ENCODE data around the gene RC3H1. TPM values are rescaled to one million over a fixed set of nuclear protein-coding genes. Genes with fewer than 3 reads are reported as not detected.

The RC3H1 gene
- total RNA-seq, 6 experiments from 2014 or later: 21.9 to 28.2 (median 23.3) TPM

DNA sequence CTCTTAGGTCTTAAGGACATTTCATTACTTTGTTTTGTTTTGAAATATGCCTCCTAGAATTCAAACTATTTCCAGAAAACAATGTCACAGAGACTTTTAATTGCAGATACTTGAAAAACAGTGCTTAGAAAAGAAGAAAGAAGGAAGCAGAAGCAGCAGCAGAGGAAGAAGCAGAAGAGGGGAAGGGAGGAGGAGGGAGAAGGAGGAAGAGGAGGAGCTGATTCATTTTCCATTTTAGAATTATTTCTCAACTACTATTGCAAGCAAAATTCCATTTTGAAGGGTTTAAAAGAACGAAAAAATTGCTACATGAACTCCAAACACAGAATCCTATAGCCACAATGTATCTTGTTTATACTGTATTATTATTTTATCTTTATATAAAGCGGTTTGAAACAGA is 13.9 kb downstream of the RC3H1 start:
- Mint-ChIP-seq H3K27ac (peak overlapping the region; percentile 68; the same call in 1 of the 2 replicates), H3K4me3 (no peak overlapping the region), H3K4me1 (ENCODE audit: low read depth) (peaks cover 48% of the 10 kb centered on the region), H3K27me3 (ENCODE audit: insufficient read depth) (no peaks in the 10 kb centered on the region), H3K9me3 (no peaks in the 10 kb centered on the region), H3K36me3 (ENCODE audit: low read depth) (peaks cover 11% of the 10 kb centered on the region)
- TF ChIP-seq CTCF (IDR thresholded peaks at IDR 0.05): no peak
- DNase-seq: no peak

GRCh38 chr1:174007851-174008250 is 14.3 kb downstream of the RC3H1 start:
- peaks cover 12% of the 10 kb centered on the region for H3K36me3 Mint-ChIP-seq (ENCODE audit: low read depth)
- TF ChIP-seq CTCF (IDR thresholded peaks at IDR 0.05): no peak
- H3K27ac Mint-ChIP-seq: peak overlapping the region; percentile 78
- peak; percentile 51 for DNase-seq
- H3K4me1 Mint-ChIP-seq (ENCODE audit: low read depth): peaks cover 49% of the 10 kb centered on the region
- H3K27me3 Mint-ChIP-seq (ENCODE audit: insufficient read depth): no peaks in the 10 kb centered on the region
- H3K4me3 Mint-ChIP-seq: no peak overlapping the region; the same call in 1 of the 2 replicates
- H3K9me3 Mint-ChIP-seq: no peaks in the 10 kb centered on the region

DNA sequence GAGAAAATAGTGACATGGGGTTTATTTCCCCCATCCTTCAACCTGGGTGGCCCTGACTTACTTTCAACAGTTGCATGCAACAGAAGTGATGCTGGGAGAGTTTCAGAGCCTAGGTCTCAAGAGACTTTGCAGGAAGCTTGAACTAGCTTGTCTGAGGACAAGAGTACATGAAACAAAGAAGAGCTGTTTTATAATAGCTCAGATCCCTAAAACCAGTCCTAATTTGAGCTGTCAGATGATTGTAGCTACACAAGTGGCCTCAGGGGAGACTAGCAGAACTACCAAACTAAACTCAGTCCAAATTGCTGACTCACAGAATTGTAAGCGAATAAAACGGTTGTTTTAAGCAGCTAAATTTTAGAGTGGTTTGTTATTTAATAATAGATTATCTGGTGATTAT is 17.1 kb downstream of the RC3H1 start:
- TF ChIP-seq CTCF (IDR thresholded peaks at IDR 0.05): no peak
- H3K4me1 Mint-ChIP-seq (ENCODE audit: low read depth): peaks cover 68% of the 10 kb centered on the region
- peaks cover 12% of the 10 kb centered on the region; the same call in 1 of the 2 replicates for H3K36me3 Mint-ChIP-seq (ENCODE audit: low read depth)
- DNase-seq: peak; percentile 62
- H3K27me3 Mint-ChIP-seq (ENCODE audit: insufficient read depth): no peaks in the 10 kb centered on the region
- H3K4me3 Mint-ChIP-seq: no peak overlapping the region
- H3K27ac Mint-ChIP-seq: no peak overlapping the region
- no peaks in the 10 kb centered on the region for H3K9me3 Mint-ChIP-seq

DNA sequence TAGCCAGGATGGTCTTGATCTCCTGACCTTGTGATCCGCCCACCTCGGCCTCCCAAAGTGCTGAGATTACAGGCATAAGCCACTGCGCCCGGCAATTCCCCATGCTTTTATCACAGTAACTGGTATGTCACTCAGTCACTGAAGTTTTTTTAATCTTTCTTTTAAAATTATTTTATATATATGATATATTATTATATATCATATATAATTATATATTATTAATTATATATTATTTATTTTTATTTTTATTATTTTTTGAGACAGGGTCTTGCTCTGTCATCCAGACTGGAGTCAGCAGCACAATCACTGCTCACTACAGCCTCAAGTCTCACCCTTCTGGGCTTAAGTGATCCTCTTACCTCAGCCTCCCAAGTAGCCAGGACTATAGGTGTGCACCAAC is 18.3 kb downstream of the RC3H1 start:
- no peak overlapping the region for H3K27ac Mint-ChIP-seq
- peaks cover 61% of the 10 kb centered on the region for H3K4me1 Mint-ChIP-seq (ENCODE audit: low read depth)
- no peak overlapping the region for H3K4me3 Mint-ChIP-seq
- no peaks in the 10 kb centered on the region for H3K9me3 Mint-ChIP-seq
- no peak for TF ChIP-seq CTCF (IDR thresholded peaks at IDR 0.05)
- no peaks in the 10 kb centered on the region for H3K27me3 Mint-ChIP-seq (ENCODE audit: insufficient read depth)
- peaks cover 6% of the 10 kb centered on the region; the same call in 1 of the 2 replicates for H3K36me3 Mint-ChIP-seq (ENCODE audit: low read depth)
- DNase-seq: no peak

DNA sequence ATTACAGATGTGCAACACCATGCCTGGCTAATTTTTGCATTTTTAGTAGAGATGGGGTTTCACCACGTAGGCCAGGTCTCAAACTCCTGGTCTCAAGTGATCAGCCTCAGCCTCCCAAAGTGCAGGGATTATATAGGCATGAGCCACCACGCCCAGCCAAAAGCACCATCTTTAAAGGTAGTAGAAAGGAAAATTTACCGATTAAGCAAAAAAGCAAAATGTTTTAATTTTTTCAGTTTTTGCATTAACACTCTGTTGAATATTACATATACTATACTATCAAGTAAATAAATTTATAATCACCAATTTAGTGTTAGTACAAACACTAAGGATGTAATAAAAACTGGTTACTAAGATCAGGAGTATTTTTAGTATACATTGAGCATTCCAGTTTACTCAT is 20.6 kb downstream of the RC3H1 start:
- no peak overlapping the region for H3K27ac Mint-ChIP-seq
- H3K4me3 Mint-ChIP-seq: no peak overlapping the region
- no peaks in the 10 kb centered on the region for H3K27me3 Mint-ChIP-seq (ENCODE audit: insufficient read depth)
- no peak for TF ChIP-seq CTCF (IDR thresholded peaks at IDR 0.05)
- no peak for DNase-seq
- peaks cover 60% of the 10 kb centered on the region for H3K4me1 Mint-ChIP-seq (ENCODE audit: low read depth)
- peaks cover 4% of the 10 kb centered on the region; the same call in 1 of the 2 replicates for H3K36me3 Mint-ChIP-seq (ENCODE audit: low read depth)
- H3K9me3 Mint-ChIP-seq: no peaks in the 10 kb centered on the region

- TF ChIP-seq CTCF (IDR thresholded peaks at IDR 0.05): no peak
- no peaks in the 10 kb centered on the region for H3K27me3 Mint-ChIP-seq (ENCODE audit: insufficient read depth)
- H3K4me3 Mint-ChIP-seq: no peak overlapping the region
- no peaks in the 10 kb centered on the region for H3K9me3 Mint-ChIP-seq
- H3K4me1 Mint-ChIP-seq (ENCODE audit: low read depth): peaks cover 58% of the 10 kb centered on the region
- peak overlapping the region; percentile 22; the same call in 1 of the 2 replicates for H3K27ac Mint-ChIP-seq
- no peak for DNase-seq
- peaks cover 4% of the 10 kb centered on the region; the same call in 1 of the 2 replicates for H3K36me3 Mint-ChIP-seq (ENCODE audit: low read depth)
Observed at GRCh38 chr1:174000371-174000770, 21.8 kb downstream of the RC3H1 start.
